Gastrocnemius medialis (tissue), 4 donors: ENCODE results near the gene LAMB1.

Source experiments
- CTCF ChIP-seq, 5 experiments: fragments of 450-650 bp in 3 of 5; fragments of 200-600 bp in 2 of 5; sonication (generic) in 2 of 5; IDR thresholded peaks in 4 of 5; conservative IDR thresholded peaks in 1 of 5; 1 replicate in 4 of 5; 2 replicates in 1 of 5; pipeline ENCODE4 v1.5.1; 2016 to 2019; ENCODE audit warnings: antibody characterized with exemption in 5 of 5, mild to moderate bottlenecking in 3 of 5, moderate library complexity in 3 of 5
- POLR2A ChIP-seq, 2 donors: fragments of 450-650 bp; IDR thresholded peaks; one replicate each; pipeline ENCODE4 v1.6.1; 2017; ENCODE audit warnings: antibody characterized with exemption in 2 of 2, mild to moderate bottlenecking in 2 of 2, moderate library complexity in 2 of 2

GRCh38 chr7:107982918-107983389 is 20.0 kb downstream of the LAMB1 start:
- TF ChIP-seq POLR2A (IDR thresholded peaks at IDR 0.05) = no peak
- TF ChIP-seq CTCF (IDR thresholded peaks at IDR 0.05 in 4 of 5, conservative IDR thresholded peaks at IDR 0.05 in 1 of 5) = no peak
